Astrocyte (in vitro differentiated cells and primary cell): ENCODE data around the gene DYNC1I1. TPM values are rescaled to one million over a fixed set of nuclear protein-coding genes. Genes with fewer than 3 reads are reported as not detected.

ENCODE experiments used
- total RNA-seq: library from RNA; stranded (reverse); gene quantifications from 2 replicates; pipeline ENCODE4 v1.2.1, GENCODE V29; 2021

Gene DYNC1I1
- total RNA-seq, 1 donor from 2014 or later: 3.2 TPM

Other genes with a start within 250 kb of the DYNC1I1 start
- gene PDK4, start 176.0 kb upstream of the DYNC1I1 start, total RNA-seq: 0.29 and 0.34 TPM in 2 replicates